NCI-H2196 (cell line): ENCODE measurements around the gene FAM180A.
"Not testable (repeated sequence)": the region's sequence is repeated elsewhere in the genome, so short reads cannot be mapped to it uniquely, and the experiment has no call there.

Source experiments
- DNase-seq: peaks from one replicate; lab custom pipeline; 2025; ENCODE audit not compliant: unreplicated experiment; lab: John Stamatoyannopoulos, UW

Gene FAM180A

DNA sequence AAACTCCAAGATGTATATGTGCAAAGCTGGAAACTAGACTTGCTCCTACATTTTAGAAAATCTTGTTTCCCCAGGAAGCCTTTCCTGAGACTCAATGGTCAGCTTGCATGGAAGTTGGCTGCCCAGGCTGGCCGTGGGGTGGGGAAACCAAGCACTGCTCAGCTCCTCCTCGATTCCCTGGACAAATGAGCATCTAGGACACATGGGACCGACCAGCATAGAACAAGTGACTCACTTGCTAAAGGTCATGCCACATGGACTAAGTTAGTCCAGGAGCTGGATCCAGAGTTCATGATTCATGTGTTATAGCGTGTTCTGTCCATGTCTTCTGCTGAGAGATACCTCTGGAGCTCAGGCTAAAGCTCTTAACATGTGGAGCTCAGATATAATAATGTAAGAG is 6.2 kb downstream of the FAM180A start:
- DNase-seq, result no peak

GRCh38 chr7:135741905-135742304 is 6.7 kb downstream of the FAM180A start:
- DNase-seq, result no peak

DNA sequence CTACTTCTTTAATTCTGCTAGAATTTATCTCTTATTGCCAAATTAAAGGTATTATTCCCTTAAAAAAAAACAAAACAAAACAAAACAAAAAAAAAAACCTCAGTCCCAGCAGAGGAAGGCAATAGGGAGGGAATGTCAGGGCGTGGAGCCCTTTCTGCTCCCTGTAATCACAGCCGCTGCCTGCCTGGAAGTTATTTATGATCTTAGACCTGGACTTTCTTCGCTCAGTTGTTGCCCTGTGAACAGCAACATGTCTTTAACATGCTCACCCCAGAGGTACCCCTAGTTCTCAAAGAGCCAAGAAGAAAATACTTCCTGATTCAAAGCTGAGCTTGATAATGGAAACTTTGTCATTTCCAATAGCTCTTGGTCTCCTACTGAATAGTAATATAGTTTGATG is 7.7 kb downstream of the FAM180A start:
- no peak for DNase-seq

GRCh38 chr7:135737306-135737647 is 11.3 kb downstream of the FAM180A start:
- DNase-seq, result not testable (repeated sequence)

- DNase-seq, result no peak
These were observed 11.9 kb downstream of the FAM180A start for GRCh38 chr7:135736586-135737305.

DNA sequence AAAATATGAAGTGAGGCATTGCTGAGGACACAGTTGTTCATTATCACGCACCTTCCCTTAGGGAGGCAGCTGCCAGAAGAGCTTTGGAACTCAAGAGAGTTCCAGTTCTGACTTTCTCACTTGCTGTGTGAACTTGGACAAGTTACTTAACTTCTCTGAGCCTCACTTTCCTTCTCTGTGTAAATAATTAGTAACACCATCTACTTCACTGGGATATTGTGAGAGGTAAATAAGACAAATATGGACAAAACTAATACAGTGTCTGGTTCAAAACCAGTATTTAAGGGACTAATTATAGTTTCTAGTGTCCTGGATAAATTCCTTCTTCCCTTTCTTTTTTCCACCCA is 14.3 kb downstream of the FAM180A start:
- DNase-seq, result no peak

DNA sequence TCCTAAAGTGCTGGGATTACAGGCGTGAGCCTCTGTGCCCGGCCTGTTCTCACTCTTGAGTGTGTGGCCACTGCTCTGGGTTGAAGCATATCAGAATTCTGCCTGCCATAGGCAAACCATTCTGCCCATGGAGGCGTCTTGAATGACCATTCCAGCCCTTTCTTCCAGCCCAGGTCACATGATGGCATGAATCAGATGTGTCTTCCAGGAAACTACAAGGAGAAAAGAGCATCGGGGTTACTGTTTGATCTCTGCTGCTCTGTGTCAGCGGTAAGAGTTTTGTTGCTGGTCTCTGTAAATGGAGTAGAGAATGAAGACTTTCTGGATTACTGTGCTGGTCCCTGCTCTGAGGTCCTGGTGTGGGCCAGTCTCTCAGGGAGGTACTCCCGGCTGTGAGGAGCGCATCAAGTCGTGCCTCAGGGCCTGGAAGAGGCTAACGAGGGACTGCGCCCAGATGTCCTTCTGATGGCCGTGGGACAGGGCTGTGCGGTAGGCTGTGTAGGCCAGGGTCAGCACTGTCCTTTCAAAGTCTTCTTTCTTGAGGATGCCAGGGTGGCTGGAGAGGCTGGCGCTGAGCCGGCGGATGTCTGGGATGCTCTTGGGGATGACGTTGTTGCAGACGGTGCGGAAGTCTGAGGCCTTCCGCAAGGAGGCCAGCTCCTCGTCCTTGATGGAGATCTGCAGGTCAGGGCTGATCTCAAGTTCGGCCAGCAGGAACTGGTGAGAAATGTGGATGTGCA is 14.8 kb downstream of the FAM180A start:
- no peak for DNase-seq

DNA sequence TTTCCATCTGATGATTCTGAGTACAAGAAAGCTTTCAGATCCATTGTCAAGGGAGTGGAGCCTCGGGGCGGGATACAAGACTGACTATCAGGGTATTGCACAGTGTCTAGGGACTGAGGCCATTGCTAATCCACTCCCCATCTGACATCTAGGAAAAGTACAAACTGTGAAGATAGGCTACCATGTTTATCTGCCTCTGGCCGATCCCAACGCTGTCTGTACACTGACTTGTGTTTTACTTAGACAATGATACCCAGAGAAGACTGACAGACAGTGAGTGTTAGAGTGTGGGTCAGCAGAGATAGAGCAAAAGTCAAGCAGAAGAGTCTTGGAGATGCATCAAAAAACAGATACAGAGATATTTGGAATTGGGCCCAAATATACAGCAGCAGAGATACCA is 17.5 kb downstream of the FAM180A start:
- DNase-seq, result no peak

GRCh38 chr7:135729230-135729629 is 19.4 kb downstream of the FAM180A start:
- DNase-seq, result no peak

DNA sequence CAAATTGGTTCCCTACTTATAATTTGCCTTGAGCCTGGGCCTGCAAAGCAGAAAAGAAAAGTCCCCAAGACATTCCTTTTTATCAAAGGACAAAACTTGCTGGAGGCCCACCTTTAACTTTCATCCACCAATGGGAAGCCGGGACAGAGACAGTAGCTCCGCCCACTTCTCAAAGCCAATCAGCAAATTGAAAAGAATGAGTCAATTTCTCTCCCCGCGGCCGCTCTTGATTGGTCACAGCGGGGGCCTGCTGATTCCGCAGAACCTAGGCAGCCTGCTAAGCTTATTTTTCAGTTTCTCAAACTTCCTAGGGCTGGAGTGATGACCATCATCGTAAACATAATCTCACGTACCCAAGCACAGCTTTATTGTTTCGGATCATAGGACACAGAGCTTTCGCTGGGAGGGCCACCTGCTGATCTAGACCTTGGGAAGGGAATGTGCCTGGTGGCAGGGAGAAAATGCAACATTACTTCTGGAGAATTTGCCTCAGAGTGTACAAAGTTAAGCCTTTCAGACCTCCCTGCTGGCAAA is 20.4 kb downstream of the FAM180A start, which contains the start of gene SLC13A4:
Gene SLC13A4 (minus strand): TSS at position 51 of the 534 bp plus-strand sequence. CDS start 690 bp downstream, outside the sequence.
- DNase-seq, result no peak

GRCh38 chr7:135726911-135727673 is 21.5 kb downstream of the FAM180A start:
- DNase-seq, result no peak

GRCh38 chr7:135726276-135726788 is 22.3 kb downstream of the FAM180A start:
- DNase-seq, result no peak

DNA sequence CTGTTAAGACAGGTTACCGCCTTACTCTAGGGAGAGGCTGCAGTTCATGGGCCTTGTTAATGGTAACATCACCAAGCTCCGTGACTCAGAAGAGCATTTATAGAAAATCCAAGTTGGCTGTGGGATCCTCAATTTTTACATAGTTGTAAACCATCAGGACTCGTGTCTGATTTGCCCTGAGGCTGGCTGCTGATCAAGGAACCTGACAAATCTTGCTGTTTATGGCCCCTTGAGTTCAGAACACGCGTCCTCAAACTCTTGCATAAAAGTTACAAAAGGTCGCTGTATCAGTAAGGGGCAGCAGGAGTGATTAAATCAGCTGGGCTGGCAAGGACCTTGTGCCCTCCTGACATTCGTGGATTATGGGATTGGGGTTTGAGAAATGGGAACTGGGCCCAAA is 25.2 kb downstream of the FAM180A start:
- no peak for DNase-seq

DNA sequence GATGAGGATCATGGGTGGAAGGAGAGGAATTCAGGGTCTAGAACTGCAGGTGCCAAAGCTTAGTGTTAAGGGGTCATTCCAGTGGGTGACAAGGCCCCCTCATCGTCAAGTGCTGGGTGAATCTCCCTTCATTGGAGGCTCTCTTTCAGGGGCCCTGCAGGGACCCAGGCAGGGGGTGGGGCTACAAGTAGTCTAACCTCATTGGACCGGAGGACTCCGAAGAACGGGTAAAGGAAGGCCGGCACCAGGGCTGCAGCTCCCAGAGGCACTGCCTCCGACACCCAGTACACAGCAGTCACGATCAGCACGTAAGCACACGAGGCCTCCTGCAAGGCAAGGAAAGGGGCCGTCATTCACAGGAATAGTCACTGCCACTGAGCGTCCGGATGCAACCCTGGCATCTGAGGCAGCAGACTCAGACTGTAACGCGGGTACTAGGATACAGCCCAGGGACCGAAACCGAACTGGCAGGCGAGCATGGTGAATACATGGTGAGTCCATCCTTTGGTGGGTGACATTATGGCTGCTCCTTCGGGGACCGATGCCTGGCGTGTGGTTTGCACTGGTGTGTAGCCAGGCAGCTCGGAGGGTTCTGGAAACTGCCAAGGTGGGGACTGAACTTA is 27.3 kb downstream of the FAM180A start:
- no peak for DNase-seq

- no peak for DNase-seq
These were observed 28.9 kb downstream of the FAM180A start for GRCh38 chr7:135719688-135720087.

- no peak for DNase-seq
These were observed 29.7 kb downstream of the FAM180A start for GRCh38 chr7:135718794-135719437.

DNA sequence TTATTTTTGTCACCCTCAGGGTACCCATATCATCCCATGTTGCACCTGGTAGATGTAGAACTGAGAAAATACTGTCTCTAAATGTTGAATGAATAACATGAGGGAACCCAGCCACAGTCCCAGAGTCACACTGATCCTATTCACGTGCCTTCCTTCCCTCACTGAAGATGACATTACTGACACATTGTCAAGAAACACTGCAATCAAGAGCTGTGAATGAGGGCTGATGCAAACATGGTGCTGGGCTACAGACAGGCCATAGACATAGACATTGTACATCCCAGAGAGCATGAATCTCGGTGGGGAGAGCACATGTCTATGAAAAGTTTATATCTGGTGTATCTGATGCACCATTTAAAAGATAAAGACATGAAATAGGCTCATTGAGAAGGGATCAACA is 30.4 kb downstream of the FAM180A start:
- no peak for DNase-seq

GRCh38 chr7:135717693-135718092 is 30.9 kb downstream of the FAM180A start:
- DNase-seq, result no peak

DNA sequence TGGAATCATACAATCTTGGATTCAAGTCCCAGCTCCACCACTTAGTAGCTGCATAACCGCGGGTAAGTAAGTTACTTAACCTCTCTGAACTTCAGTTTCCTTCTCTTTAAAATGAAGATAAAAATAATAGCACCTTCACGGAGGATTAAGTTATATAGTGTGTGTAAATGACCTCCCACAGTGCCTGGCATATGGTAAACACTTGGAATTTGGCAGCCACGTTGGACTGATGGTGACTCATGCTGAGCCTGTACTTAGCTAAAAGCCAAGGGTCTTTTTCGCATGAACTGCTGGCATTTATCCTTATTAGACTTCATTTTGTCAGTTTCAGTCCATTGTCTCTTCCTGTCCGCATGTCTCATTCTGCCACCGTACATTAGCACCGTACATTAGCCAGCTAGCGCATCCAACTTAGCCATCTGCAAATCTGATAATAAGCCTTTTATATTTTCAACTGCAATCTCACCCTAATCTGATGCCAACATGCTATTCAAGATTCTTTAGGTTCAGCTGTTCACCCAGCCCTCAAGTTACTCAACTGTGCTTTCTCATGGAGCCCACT is 31.9 kb downstream of the FAM180A start:
- no peak for DNase-seq

DNA sequence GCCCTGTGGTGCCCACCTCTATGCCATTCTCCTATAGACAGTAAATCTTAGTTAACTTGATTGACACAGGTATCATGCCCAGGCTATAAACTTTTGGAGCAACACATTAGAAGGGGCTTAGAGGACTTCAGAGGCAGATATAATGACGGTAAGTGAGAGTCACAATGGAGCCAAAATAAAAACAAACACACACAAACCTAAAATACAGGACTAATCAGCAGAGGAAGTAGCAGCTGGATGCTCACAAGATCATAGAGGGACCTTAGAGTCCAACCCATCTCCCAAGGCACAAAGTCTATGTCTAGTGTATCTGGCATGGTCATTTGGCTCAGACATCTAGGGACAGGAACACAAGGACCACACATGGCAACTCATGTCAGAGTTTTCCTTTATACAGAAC is 32.9 kb downstream of the FAM180A start:
- DNase-seq, result no peak
